Prostate gland (tissue), 2 donors: ENCODE measurements around the gene CYTH4. TPM values are rescaled to one million over a fixed set of nuclear protein-coding genes. Genes with fewer than 3 reads are reported as not detected.

ENCODE experiments used
- DNase-seq: peaks from one replicate; pipeline ENCODE4 v3.0.0-alpha.2; 2019; ENCODE audit warnings: low spot score
- H3K27ac ChIP-seq, 2 donors: fragments of 200-600 bp; sonication (generic); 2 replicates each; pipeline ENCODE4 v1.5.1; 2017 to 2019
- H3K27me3 ChIP-seq: fragments of 200-600 bp; sonication (generic); replicated peaks from 2 replicates; pipeline ENCODE4 v1.5.1; 2019; ENCODE audit not compliant: insufficient read depth
- H3K36me3 ChIP-seq, 2 donors: fragments of 200-600 bp; sonication (generic); 1 replicate in 1 of 2; 2 replicates in 1 of 2; pipeline versions ENCODE4 v1.5.1 to v1.8.1; 2017 to 2019
- H3K4me1 ChIP-seq: fragments of 200-600 bp; sonication (generic); replicated peaks from 2 replicates; pipeline ENCODE4 v1.5.1; 2019
- H3K4me3 ChIP-seq, 2 donors: fragments of 200-600 bp; sonication (generic); 2 replicates each; pipeline ENCODE4 v1.5.1; 2017 to 2019
- H3K9me3 ChIP-seq: fragments of 200-600 bp; sonication (generic); 2 replicates; pipeline ENCODE4 v1.5.1; 2017
- POLR2A ChIP-seq: fragments of 450-650 bp; IDR thresholded peaks from one replicate; pipeline ENCODE4 v1.6.1; 2016; ENCODE audit warnings: antibody characterized with exemption, mild to moderate bottlenecking
- POLR2AphosphoS5 ChIP-seq: sonication (generic); formaldehyde crosslinking; IDR thresholded peaks from one replicate; pipeline ENCODE4 v1.6.1; 2017; ENCODE audit warnings: antibody characterized with exemption
- WGBS: methylation state at CpG from one replicate; pipeline ENCODE4 v1.1.5; 2018; 5-methylcytosine and 5-hydroxymethylcytosine counted together
- intact Hi-C: fragments of 100-400 bp; cut with DNase I; formaldehyde crosslinking; loops from one replicate; pipeline ENCODE4 v1.14.2; 2022
- total RNA-seq, 2 donors: library from RNA; depleted of rRNA; stranded (reverse); fragments of >200 nt; gene quantifications; one replicate each; pipeline ENCODE4 v1.1.0, GENCODE V29; 2016
- TF ChIP-seq, protein P1 (sequence below), 4 experiments: fragments of 200-600 bp in 2 of 4; fragments of 450-650 bp in 2 of 4; sonication (generic) in 2 of 4; IDR thresholded peaks; 1 replicate in 3 of 4; 2 replicates in 1 of 4; pipeline ENCODE4 v1.5.1; 2016 to 2019; ENCODE audit warnings: antibody characterized with exemption in 4 of 4, mild to moderate bottlenecking in 2 of 4, moderate library complexity in 2 of 4

The CYTH4 gene
- total RNA-seq, 2 donors from 2014 or later, result 4.7 to 5.5 TPM

- Histone ChIP-seq H3K36me3 (no peaks in the 10 kb centered on the region), H3K4me1 (no peaks in the 10 kb centered on the region), H3K27me3 (no peaks in the 10 kb centered on the region), H3K4me3 (no peak overlapping the region), H3K27ac (no peak overlapping the region), H3K9me3 (no peaks in the 10 kb centered on the region)
- intact Hi-C loops, result no loop called here
- DNase-seq, result no peak
- no peak for TF ChIP-seq POLR2AphosphoS5
- WGBS, result 59% methylated on average over 16 of the region's 16 CpGs
Observed at GRCh38 chr22:37353839-37354238, 71.5 kb downstream of the CYTH4 start.

- Histone ChIP-seq H3K27ac (no peak overlapping the region), H3K27me3 (no peaks in the 10 kb centered on the region), H3K4me1 (no peaks in the 10 kb centered on the region), H3K9me3 (no peaks in the 10 kb centered on the region), H3K4me3 (no peak overlapping the region), H3K36me3 (no peaks in the 10 kb centered on the region)
- intact Hi-C loops, result no loop called here
- DNase-seq, result no peak
- no peak for TF ChIP-seq POLR2AphosphoS5
- TF ChIP-seq, protein P1, sequence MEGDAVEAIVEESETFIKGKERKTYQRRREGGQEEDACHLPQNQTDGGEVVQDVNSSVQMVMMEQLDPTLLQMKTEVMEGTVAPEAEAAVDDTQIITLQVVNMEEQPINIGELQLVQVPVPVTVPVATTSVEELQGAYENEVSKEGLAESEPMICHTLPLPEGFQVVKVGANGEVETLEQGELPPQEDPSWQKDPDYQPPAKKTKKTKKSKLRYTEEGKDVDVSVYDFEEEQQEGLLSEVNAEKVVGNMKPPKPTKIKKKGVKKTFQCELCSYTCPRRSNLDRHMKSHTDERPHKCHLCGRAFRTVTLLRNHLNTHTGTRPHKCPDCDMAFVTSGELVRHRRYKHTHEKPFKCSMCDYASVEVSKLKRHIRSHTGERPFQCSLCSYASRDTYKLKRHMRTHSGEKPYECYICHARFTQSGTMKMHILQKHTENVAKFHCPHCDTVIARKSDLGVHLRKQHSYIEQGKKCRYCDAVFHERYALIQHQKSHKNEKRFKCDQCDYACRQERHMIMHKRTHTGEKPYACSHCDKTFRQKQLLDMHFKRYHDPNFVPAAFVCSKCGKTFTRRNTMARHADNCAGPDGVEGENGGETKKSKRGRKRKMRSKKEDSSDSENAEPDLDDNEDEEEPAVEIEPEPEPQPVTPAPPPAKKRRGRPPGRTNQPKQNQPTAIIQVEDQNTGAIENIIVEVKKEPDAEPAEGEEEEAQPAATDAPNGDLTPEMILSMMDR (IDR thresholded peaks at IDR 0.05), result no peak
- no peak for TF ChIP-seq POLR2A
- 62% methylated on average over 4 of the region's 4 CpGs for WGBS
Observed at GRCh38 chr22:37354261-37354660, 72.0 kb downstream of the CYTH4 start.

GRCh38 chr22:37354670-37355069, 72.4 kb downstream of the CYTH4 start:
- 35% methylated on average over 5 of the region's 5 CpGs for WGBS
- TF ChIP-seq POLR2A (no peak), POLR2AphosphoS5 (no peak)
- intact Hi-C loops, result no loop called here
- no peaks in the 10 kb centered on the region for H3K9me3 ChIP-seq
- no peak for DNase-seq
- no peak overlapping the region for H3K4me3 ChIP-seq
- H3K27me3 ChIP-seq, result no peaks in the 10 kb centered on the region
- no peaks in the 10 kb centered on the region for H3K36me3 ChIP-seq
- H3K27ac ChIP-seq, result no peak overlapping the region
- H3K4me1 ChIP-seq, result no peaks in the 10 kb centered on the region

DNA sequence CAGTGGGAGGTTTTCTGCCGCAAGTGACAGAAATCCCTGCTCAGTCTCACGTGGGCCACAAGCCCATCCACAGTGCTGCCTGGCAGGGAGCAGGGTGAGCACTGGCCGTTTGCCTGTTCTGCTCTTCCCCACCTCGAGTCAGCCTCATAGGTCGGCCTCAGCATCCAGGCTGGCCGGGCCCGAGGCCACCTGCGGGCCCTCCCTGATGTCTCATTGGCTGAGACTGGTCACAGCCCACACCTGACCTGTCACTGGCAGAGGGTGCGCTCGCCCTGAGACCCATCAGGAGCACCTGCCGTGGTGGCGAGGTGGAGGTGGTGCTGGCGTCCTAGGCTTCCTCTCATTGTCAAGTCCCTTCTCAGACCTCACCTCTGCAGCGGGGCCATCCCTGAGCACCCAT, 72.9 kb downstream of the CYTH4 start:
- intact Hi-C loops, result no loop called here
- Histone ChIP-seq H3K27ac (no peak overlapping the region), H3K36me3 (no peaks in the 10 kb centered on the region), H3K4me1 (no peaks in the 10 kb centered on the region), H3K9me3 (no peaks in the 10 kb centered on the region), H3K27me3 (no peaks in the 10 kb centered on the region), H3K4me3 (no peak overlapping the region)
- WGBS, result 58% methylated on average over 12 of the region's 14 CpGs
- no peak for DNase-seq
- TF ChIP-seq, protein P1 (IDR thresholded peaks at IDR 0.05), result no peak
- TF ChIP-seq POLR2A (no peak), POLR2AphosphoS5 (no peak)

DNA sequence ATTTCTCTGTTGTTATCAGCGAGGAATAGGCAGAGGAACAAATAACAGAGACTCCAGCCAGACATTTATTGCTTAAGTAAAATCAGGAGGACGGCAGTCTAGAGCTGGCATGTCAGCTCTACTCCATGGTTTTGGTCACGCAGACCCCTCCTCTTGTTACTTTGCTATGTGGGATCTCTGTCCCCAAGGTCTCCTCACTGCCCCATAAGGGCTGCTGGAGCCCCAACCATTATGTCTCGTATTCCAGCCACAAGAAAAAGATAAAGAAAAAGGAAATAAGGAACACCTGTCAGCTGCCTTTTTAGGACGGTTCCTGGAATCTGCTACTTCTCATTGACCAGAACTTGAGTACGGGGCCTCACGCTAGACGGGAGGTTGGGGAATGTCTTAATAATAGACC, 74.6 kb downstream of the CYTH4 start:
- no peak for TF ChIP-seq POLR2AphosphoS5
- Histone ChIP-seq H3K27me3 (no peaks in the 10 kb centered on the region), H3K9me3 (no peaks in the 10 kb centered on the region), H3K4me1 (no peaks in the 10 kb centered on the region), H3K36me3 (no peaks in the 10 kb centered on the region), H3K4me3 (no peak overlapping the region), H3K27ac (no peak overlapping the region)
- no peak for DNase-seq
- intact Hi-C loops, result no loop called here
- WGBS, result 92% methylated on average over 8 of the region's 8 CpGs

- Histone ChIP-seq H3K27me3 (no peaks in the 10 kb centered on the region), H3K9me3 (no peaks in the 10 kb centered on the region), H3K4me1 (no peaks in the 10 kb centered on the region), H3K27ac (no peak overlapping the region), H3K36me3 (no peaks in the 10 kb centered on the region), H3K4me3 (no peak overlapping the region)
- DNase-seq, result no peak
- intact Hi-C loops, result no loop called here
- 81% methylated on average over 10 of the region's 10 CpGs for WGBS
- TF ChIP-seq POLR2AphosphoS5, result no peak
- TF ChIP-seq, protein P1 (IDR thresholded peaks at IDR 0.05), result no peak
- TF ChIP-seq POLR2A, result no peak
Observed at GRCh38 chr22:37357446-37358075, 75.3 kb downstream of the CYTH4 start.
